ENCODE measurements around the gene ALKBH2. TPM values are rescaled to one million over a fixed set of nuclear protein-coding genes. Genes with fewer than 3 reads are reported as not detected.
A peak's percentile ranks its signal among the peaks of the same experiment; 100 is the strongest.

Gene ALKBH2
- total and polyA plus RNA-seq, 2 of the 8 experiments (the other 6 are each of a cell fraction or from before 2014, with no cell fraction given) = 19.1 to 22.5 TPM

GRCh38 chr12:109069307-109070271 lies 23.7 kb downstream of the ALKBH2 start (continued):
- TF ChIP-seq ASH2L (IDR thresholded peaks at IDR 0.05; ENCODE audit: low read length) (peak; percentile 76), NRF1 (IDR thresholded peaks at IDR 0.05; ENCODE audit: low read depth, low read length) (no peak), RXRA (IDR thresholded peaks at IDR 0.05; ENCODE audit: insufficient read depth, low read depth, low read length) (no peak), TBP (IDR thresholded peaks at IDR 0.05; ENCODE audit: low read depth, low read length) (peak; percentile 30; the same call in 1 of the 2 replicates), GABPA (IDR thresholded peaks at IDR 0.05; ENCODE audit: borderline replicate concordance, insufficient read depth, low read length) (no peak), POU5F1 (IDR thresholded peaks at IDR 0.05; ENCODE audit: low read depth, low read length) (no peak), SIX5 (IDR thresholded peaks at IDR 0.05; ENCODE audit: low read depth, low read length) (no peak), YY1 (IDR thresholded peaks at IDR 0.05; ENCODE audit: low read depth, low read length) (0 out of 2 replicates have a peak, but pooled peaks have one; percentile 38), TAF1 (IDR thresholded peaks at IDR 0.05; ENCODE audit: low read depth, low read length) (0 out of 2 replicates have a peak, but pooled peaks have one; percentile 28), TEAD4 (IDR thresholded peaks at IDR 0.05; ENCODE audit: low read depth, low read length) (peak; percentile 75), CBX8 (IDR thresholded peaks at IDR 0.05; ENCODE audit: borderline replicate concordance, low read depth, low read length) (no peak), HDAC2 (IDR thresholded peaks at IDR 0.05; ENCODE audit: borderline replicate concordance in 1 of 2, low read depth in 2 of 2, low read length in 2 of 2) (no peak), PHF8 (conservative IDR thresholded peaks at IDR 0.05; ENCODE audit: low read depth, low read length) (no peak), RBBP5 (IDR thresholded peaks at IDR 0.05; ENCODE audit: borderline replicate concordance, low read depth, low read length) (peak; percentile 61; the same call in 1 of the 2 replicates), CEBPB (IDR thresholded peaks at IDR 0.05; ENCODE audit: low read depth, low read length) (no peak), MAX (IDR thresholded peaks at IDR 0.05) (0 out of 2 replicates have a peak, but pooled peaks have one; percentile 8)

All from H1 (cell line).